IgD-negative memory B cell (primary cell): ENCODE data around the gene TSNAX. TPM values are rescaled to one million over a fixed set of nuclear protein-coding genes. Genes with fewer than 3 reads are reported as not detected.
A peak's percentile ranks its signal among the peaks of the same experiment; 100 is the strongest.

ENCODE experiments used
- H3K27ac Mint-ChIP-seq, 3 donors: one replicate each; pipeline ENCODE4 v1.8.0; 2020 to 2022; ENCODE audit warnings: mild to moderate bottlenecking in 3 of 3, mixed read lengths in 3 of 3, moderate library complexity in 1 of 3
- H3K27me3 Mint-ChIP-seq: one replicate; pipeline ENCODE4 v1.8.0; 2021; ENCODE audit warnings: mixed read lengths
- H3K36me3 Mint-ChIP-seq: one replicate; pipeline ENCODE4 v1.8.0; 2020; ENCODE audit warnings: mild to moderate bottlenecking, mixed read lengths
- H3K4me1 Mint-ChIP-seq, 3 donors: one replicate each; pipeline ENCODE4 v1.8.0; 2020 to 2022; ENCODE audit warnings: mixed read lengths in 3 of 3, mild to moderate bottlenecking in 1 of 3
- H3K4me3 Mint-ChIP-seq, 4 donors: one replicate each; pipeline ENCODE4 v1.8.0; 2020 to 2022; ENCODE audit warnings: mild to moderate bottlenecking in 4 of 4, mixed read lengths in 4 of 4, moderate library complexity in 3 of 4
- H3K9me3 Mint-ChIP-seq, 3 donors: one replicate each; pipeline ENCODE4 v1.8.0; 2020 to 2021; ENCODE audit warnings: mixed read lengths in 3 of 3, mild to moderate bottlenecking in 1 of 3
- polyA plus RNA-seq: library from polyadenylated mRNA; unstranded; fragments of 300-500 nt; fragmentation: Illumina TruSeq; gene quantifications from one replicate; pipeline ENCODE4 v1.2.3, GENCODE V29; 2021

The TSNAX gene
- polyA plus RNA-seq, 1 donor from 2014 or later = 78.9 TPM

GRCh38 chr1:231534703-231535159, 6.3 kb downstream of the TSNAX start:
- Mint-ChIP-seq H3K4me3 (no peak overlapping the region), H3K4me1 (peaks cover 17 to 23% (median 22%) of the 10 kb centered on the region in 3 donors), H3K36me3 (peaks cover 9% of the 10 kb centered on the region), H3K27me3 (no peaks in the 10 kb centered on the region), H3K9me3 (no peaks in the 10 kb centered on the region), H3K27ac (no peak overlapping the region)

DNA sequence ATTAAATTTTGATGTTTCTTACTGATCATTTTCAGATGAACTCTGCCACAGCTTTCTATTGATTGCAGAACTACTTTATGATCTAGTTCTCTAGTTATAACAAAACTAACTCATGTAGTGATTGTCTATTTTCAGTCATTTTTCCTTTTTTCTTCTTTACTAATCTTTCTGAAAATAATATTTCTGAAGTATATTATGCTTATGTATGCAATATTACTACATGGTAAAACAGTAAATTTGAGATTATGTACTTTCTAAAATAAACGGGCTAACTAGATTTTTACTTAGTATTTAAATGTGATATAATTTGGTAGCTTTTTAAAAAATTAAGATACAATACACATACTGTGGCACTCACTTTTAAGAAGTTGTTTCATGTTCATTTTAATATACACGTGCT, 7.6 kb downstream of the TSNAX start:
- peaks cover 15% of the 10 kb centered on the region for H3K36me3 Mint-ChIP-seq
- peaks cover 11 to 17% (median 16%) of the 10 kb centered on the region in 3 donors for H3K4me1 Mint-ChIP-seq
- H3K9me3 Mint-ChIP-seq = peaks cover 0 to 1% (median 0%) of the 10 kb centered on the region in 3 donors
- no peaks in the 10 kb centered on the region for H3K27me3 Mint-ChIP-seq
- peak overlapping the region in 1 of 3 donors; percentile 24 for H3K27ac Mint-ChIP-seq
- no peak overlapping the region for H3K4me3 Mint-ChIP-seq

- Mint-ChIP-seq H3K4me3 (no peak overlapping the region), H3K9me3 (peaks cover 0 to 1% (median 0%) of the 10 kb centered on the region in 3 donors), H3K27ac (no peak overlapping the region), H3K27me3 (no peaks in the 10 kb centered on the region), H3K36me3 (peaks cover 14% of the 10 kb centered on the region), H3K4me1 (peaks cover 2 to 5% (median 4%) of the 10 kb centered on the region in 3 donors)
These were observed 12.4 kb downstream of the TSNAX start for GRCh38 chr1:231540847-231541246.

DNA sequence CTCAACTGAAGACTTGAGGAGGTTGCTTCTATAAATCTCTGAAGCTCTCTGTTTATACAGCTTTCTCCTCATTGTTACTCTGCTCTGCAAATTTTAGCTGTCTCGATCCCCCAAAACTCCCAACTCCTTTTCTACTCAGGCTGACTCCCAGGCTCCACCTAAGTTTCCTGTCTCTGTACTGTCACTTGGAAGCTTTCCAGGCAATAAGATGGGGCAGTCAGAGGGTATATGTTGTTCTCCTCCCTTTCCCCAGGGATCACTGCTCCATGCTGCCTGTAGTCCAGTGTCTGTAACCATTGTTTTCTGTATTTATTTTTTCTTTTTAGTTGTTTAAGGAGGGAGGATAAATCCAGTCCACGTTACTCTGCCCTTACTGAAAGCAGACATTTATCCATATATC, 13.4 kb downstream of the TSNAX start:
- Mint-ChIP-seq H3K27me3 (no peaks in the 10 kb centered on the region), H3K9me3 (peaks cover 0 to 1% (median 0%) of the 10 kb centered on the region in 3 donors), H3K36me3 (peaks cover 14% of the 10 kb centered on the region), H3K4me1 (peaks cover 1 to 5% (median 2%) of the 10 kb centered on the region in 3 donors), H3K4me3 (peak overlapping the region in 2 of 4 donors; percentile 17 to 74), H3K27ac (peak overlapping the region in 1 of 3 donors; percentile 11)

- Mint-ChIP-seq H3K27me3 (no peaks in the 10 kb centered on the region), H3K4me3 (no peak overlapping the region), H3K4me1 (peaks cover 4 to 12% (median 4%) of the 10 kb centered on the region in 3 donors), H3K27ac (no peak overlapping the region), H3K9me3 (peaks cover 0 to 1% (median 0%) of the 10 kb centered on the region in 3 donors), H3K36me3 (peaks cover 8% of the 10 kb centered on the region)
These were observed 16.6 kb downstream of the TSNAX start for GRCh38 chr1:231544943-231545592.

DNA sequence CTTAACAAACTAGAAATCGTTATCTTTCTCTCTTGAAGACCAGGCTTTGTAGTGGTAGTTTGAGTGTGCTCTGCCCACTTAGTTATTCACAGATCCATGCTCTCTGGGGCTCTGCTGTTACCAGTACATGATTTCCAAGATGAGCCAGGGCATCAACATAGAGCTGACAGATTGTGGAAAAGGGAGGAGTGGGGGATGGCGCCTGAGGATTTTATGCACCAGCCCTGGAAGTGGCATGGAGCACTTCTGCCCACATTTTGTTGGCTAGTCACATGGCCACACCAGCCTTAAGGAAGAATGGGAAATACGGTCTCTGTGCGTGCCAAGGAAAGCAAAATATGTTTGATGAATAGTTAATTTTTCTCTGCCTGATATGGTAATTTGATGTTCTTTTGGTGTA, 18.2 kb downstream of the TSNAX start:
- Mint-ChIP-seq H3K36me3 (peaks cover 2% of the 10 kb centered on the region), H3K27me3 (no peaks in the 10 kb centered on the region), H3K4me1 (peaks cover 4 to 18% (median 8%) of the 10 kb centered on the region in 3 donors), H3K4me3 (no peak overlapping the region), H3K27ac (no peak overlapping the region), H3K9me3 (no peaks in the 10 kb centered on the region)

DNA sequence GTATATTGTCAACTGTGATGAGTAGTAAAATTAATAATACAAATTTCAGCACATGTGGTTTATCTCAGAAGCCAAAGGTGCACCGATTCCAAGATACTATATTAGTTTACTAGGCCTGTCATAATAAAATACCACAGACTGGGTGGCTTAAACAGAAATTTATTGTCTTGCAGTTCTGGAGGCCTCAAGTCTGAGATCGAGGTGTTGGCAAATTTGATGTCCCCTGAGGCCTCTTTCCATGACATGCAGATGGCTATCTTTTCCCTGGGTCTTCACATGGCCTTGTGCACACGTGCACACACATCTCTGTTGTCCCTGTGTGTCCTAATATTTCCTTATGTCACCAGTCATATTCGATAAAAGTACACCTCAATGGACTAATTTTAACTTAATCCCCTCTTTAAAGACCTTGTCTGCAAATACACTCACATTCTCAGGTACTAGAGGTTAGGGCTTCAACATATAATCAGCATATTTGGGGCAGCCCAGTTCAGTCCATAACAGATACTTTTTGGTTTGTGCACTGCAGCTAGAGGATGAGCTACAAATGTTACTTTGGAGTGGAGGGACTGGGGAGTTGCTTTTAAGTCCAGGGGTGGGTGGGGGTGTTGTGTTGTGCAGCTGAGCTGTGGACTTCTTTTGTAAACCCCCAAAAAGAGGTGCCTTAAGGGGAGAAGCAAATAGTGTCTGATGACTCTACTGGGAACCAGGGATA, 21.4 kb downstream of the TSNAX start:
- no peak overlapping the region for H3K4me3 Mint-ChIP-seq
- H3K4me1 Mint-ChIP-seq = peaks cover 8 to 13% (median 9%) of the 10 kb centered on the region in 3 donors
- H3K27me3 Mint-ChIP-seq = no peaks in the 10 kb centered on the region
- no peaks in the 10 kb centered on the region for H3K9me3 Mint-ChIP-seq
- H3K36me3 Mint-ChIP-seq = peaks cover 8% of the 10 kb centered on the region
- H3K27ac Mint-ChIP-seq = no peak overlapping the region

DNA sequence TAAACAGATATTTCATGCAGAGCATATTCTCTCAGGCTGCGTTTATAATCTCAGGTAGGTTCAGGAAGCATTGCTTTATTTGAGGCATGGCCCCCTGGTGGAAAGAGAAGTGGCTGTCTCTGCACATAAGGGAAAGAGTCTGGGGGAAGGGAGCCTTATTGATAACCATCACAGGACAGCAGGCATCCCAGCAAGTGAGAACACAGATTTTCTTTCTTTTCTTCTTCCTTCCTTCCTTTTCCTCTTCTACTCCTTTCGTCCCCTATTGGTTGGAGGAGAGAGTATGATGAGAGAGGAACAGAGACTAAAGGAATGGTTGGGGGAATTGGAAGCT, 21.9 kb downstream of the TSNAX start:
- peaks cover 9 to 13% (median 11%) of the 10 kb centered on the region in 3 donors for H3K4me1 Mint-ChIP-seq
- no peak overlapping the region for H3K4me3 Mint-ChIP-seq
- no peak overlapping the region for H3K27ac Mint-ChIP-seq
- no peaks in the 10 kb centered on the region for H3K9me3 Mint-ChIP-seq
- H3K36me3 Mint-ChIP-seq = peaks cover 8% of the 10 kb centered on the region
- no peaks in the 10 kb centered on the region for H3K27me3 Mint-ChIP-seq

DNA sequence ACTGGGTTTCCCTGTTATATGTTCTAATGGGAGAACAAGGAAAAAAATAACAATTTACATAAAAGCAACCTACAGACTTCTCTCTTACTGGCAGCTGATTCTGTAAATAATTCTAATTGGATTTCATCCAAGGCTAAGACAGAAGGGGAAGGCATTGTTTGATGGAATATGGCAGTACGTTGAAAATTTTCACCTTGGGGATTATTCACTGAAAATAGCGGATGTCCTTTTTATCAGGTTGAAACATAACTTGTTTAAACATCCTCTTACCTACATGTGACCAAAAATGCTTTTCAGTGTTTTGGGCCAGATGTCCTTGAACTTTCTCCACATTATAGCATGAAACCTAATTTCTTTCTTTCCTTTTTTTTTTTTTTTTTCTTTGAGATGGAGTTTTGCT, 24.9 kb downstream of the TSNAX start:
- no peak overlapping the region for H3K4me3 Mint-ChIP-seq
- H3K27me3 Mint-ChIP-seq = no peaks in the 10 kb centered on the region
- H3K36me3 Mint-ChIP-seq = peaks cover 6% of the 10 kb centered on the region
- H3K4me1 Mint-ChIP-seq = peaks cover 9 to 23% (median 18%) of the 10 kb centered on the region in 3 donors
- H3K9me3 Mint-ChIP-seq = no peaks in the 10 kb centered on the region
- H3K27ac Mint-ChIP-seq = no peak overlapping the region

DNA sequence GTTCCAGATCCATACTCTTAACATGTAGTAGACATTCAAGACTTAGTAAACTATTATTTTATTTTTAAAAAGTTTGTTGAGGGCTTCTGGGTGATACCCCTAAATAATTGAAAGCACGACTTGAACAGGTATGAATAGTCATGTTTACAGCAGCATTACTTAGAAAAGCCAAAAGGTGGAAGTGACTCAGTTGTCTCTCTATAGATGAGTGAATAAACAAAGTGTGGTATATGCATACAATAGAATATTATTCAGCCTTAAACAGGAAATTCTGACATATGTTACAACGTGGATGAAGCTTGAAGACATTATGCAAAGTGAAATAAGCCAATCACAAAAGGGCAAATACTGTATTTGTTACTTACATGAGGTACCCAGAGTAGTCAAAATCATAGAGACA, 26.5 kb downstream of the TSNAX start:
- Mint-ChIP-seq H3K4me1 (peaks cover 9 to 17% (median 15%) of the 10 kb centered on the region in 3 donors), H3K36me3 (peaks cover 6% of the 10 kb centered on the region), H3K4me3 (peak overlapping the region in 1 of 4 donors; percentile 49), H3K27me3 (no peaks in the 10 kb centered on the region), H3K9me3 (no peaks in the 10 kb centered on the region), H3K27ac (no peak overlapping the region)

- no peak overlapping the region for H3K4me3 Mint-ChIP-seq
- no peaks in the 10 kb centered on the region for H3K27me3 Mint-ChIP-seq
- H3K4me1 Mint-ChIP-seq = peaks cover 3 to 14% (median 10%) of the 10 kb centered on the region in 3 donors
- H3K36me3 Mint-ChIP-seq = peaks cover 7% of the 10 kb centered on the region
- H3K27ac Mint-ChIP-seq = no peak overlapping the region
- H3K9me3 Mint-ChIP-seq = no peaks in the 10 kb centered on the region
These were observed 28.9 kb downstream of the TSNAX start for GRCh38 chr1:231557411-231557810.

GRCh38 chr1:231557898-231558707, 29.6 kb downstream of the TSNAX start:
- no peak overlapping the region for H3K4me3 Mint-ChIP-seq
- H3K27me3 Mint-ChIP-seq = no peaks in the 10 kb centered on the region
- no peaks in the 10 kb centered on the region for H3K9me3 Mint-ChIP-seq
- peaks cover 3 to 12% (median 10%) of the 10 kb centered on the region in 3 donors for H3K4me1 Mint-ChIP-seq
- no peak overlapping the region for H3K27ac Mint-ChIP-seq
- peaks cover 5% of the 10 kb centered on the region for H3K36me3 Mint-ChIP-seq

DNA sequence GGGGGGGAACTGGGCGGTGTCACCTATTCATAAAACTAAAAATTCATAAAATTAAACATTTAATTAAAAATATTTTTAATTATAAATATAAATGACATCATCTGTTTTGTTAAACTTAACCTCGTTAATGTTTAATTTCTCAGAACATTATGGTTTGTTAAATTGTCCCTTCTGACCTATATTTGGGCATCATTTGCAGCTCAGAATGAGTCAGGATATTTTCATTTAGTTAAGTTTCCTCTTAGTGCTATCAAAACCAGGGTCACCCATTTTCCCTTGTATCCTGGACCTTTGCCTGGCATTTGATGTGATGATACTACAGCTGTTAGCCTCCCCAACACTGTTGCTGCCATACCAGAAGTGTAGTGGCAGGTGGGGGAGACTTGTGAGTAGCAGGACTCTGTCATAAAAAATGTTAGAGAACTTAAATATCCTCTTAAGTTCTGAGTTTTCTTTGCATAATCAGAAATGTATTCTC, 30.3 kb downstream of the TSNAX start:
- H3K4me3 Mint-ChIP-seq = no peak overlapping the region
- peaks cover 7 to 12% (median 10%) of the 10 kb centered on the region in 3 donors for H3K4me1 Mint-ChIP-seq
- no peaks in the 10 kb centered on the region for H3K27me3 Mint-ChIP-seq
- no peaks in the 10 kb centered on the region for H3K9me3 Mint-ChIP-seq
- H3K36me3 Mint-ChIP-seq = peaks cover 5% of the 10 kb centered on the region
- H3K27ac Mint-ChIP-seq = no peak overlapping the region

GRCh38 chr1:231561647-231562383, 33.3 kb downstream of the TSNAX start:
- Mint-ChIP-seq H3K36me3 (peaks cover 1% of the 10 kb centered on the region), H3K9me3 (no peaks in the 10 kb centered on the region), H3K4me1 (peaks cover 5 to 7% (median 7%) of the 10 kb centered on the region in 3 donors), H3K27me3 (no peaks in the 10 kb centered on the region), H3K27ac (no peak overlapping the region), H3K4me3 (no peak overlapping the region)
